Right hindlimb (tissue), 1 donor: ENCODE measurements around the gene KDM4F.
"Not testable (repeated sequence)": the region's sequence is repeated elsewhere in the genome, so short reads cannot be mapped to it uniquely, and the experiment has no call there.

Experiments
- DNase-seq: peaks from one replicate; pipeline ENCODE4 v3.0.0-alpha.2; 2018

Gene KDM4F

DNA sequence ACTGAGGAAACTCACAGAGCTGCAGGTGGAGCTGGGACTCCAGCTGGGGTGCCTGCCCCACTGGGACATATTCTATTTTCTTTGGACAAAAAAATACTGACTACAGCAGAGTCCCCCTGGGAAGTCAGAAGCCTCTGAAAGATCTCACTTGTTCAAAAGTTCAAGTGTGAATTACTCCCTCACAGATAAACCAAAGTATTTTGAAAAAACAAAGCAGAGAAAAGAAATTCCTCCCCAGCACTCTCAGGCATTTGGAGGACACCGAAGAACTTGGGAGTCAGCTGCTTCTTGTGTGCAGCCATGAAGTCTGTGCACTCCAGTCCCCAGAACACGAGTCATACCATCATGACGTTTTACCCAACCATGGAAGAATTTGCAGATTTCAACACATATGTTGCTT is at the start of gene KDM4F:
Gene KDM4F, plus strand, starts transcription at position 301 of the 400 bp plus-strand sequence.
- not testable (repeated sequence) for DNase-seq

DNA sequence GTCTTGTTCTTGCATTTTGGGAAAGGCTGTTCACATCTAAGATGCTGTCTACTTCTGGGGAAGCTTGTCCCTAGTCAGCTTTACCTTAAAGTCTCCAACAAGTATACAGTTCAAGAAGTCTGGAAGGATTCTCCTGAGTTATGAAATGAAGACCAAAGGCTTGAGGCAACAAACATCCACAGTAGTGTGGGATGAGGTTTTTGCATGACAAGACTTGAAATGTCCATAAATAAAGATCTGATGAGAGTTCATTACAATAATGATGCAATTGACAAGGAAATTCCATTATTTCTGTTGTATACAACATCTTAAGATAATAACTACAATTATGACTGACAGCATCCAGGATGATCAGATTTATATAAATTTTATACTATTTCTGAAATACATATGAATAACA is 45.5 kb upstream of the KDM4F start:
- no peak for DNase-seq

DNA sequence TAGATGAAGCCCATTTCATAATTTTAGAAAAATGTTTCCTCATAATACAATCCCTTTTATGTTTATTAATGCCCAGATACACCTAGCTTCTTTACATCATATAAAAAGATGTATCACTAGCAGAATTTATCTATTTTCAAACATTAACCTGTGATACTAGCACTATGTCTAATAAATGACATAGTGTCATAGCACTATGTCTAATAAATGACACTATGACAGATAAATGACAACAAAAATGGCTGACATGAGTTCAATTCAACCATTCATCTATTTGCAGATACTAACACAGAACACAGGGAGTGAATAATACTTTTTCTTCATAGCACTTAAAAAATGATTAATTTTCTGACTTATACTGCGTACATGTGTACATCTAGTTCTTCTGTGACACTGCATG is 43.6 kb upstream of the KDM4F start:
- DNase-seq, result no peak

DNA sequence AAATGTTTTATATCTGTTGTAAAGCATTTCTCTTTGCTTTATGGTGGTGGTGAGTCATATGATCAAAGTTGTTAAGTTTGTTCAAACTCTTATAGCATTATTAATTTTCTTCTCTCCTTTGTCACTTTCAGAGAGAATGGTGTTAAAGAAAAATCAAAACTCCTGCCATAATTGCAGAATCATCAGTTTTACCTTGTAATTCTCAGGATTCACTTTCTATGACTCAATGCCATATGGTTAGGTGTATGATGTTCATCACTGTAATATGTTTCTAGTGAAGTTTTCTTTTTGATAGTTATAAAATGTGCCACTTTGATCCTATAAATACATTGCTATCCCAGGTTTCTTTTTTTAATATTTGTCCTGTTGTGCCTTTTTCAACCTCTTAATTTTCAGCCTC is 37.8 kb upstream of the KDM4F start:
- DNase-seq, result no peak

DNA sequence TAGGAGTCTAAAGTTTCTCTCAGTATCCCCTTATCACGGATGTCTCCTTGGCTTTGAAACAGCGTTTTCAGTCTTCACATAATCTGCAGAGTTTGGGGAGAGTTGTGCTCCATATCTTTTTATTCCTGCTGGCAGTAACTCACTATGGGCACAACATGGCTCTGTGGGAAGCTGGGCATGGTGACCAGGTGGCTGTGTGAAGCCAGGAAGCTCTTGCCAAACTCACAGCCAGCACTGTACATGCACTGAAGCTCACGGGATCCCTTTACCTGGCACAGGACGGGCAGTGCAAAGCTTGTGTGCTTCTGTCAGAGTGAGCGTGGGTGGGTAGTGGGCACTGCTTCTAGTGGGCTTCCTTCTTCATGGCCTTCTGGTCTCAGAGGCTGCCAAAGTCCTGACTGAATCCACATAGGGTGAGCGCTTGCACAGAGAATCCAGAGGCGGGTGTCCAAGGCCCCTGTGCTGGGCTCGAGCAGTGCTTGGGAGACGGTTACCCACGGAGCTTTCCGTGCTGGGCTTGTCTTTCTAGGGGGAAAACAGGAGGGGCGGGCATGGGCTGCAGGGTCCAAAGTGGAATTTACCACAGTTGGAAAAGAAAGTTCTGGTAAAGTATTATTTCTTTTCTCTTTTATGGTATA is 34.9 kb upstream of the KDM4F start:
- DNase-seq, result no peak

DNA sequence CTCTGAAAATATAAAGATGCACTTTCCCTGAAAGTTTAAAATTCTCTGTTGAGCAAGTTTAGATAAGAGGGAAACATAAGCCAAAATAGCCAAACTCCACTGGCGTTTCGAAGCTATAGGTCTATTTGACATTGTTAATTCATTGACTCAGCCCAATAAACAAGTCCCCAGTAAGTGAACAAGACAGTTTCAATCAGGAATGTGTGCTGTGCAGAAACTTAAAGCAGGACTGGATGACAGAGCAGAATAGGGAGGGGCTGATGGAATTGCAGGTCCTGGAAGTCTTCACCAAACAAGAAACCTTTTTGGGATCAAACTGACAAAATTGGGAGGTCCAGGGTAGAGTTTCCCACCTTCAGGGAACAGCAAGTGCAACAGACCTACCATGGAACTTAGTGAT is 33.1 kb upstream of the KDM4F start:
- no peak for DNase-seq

DNA sequence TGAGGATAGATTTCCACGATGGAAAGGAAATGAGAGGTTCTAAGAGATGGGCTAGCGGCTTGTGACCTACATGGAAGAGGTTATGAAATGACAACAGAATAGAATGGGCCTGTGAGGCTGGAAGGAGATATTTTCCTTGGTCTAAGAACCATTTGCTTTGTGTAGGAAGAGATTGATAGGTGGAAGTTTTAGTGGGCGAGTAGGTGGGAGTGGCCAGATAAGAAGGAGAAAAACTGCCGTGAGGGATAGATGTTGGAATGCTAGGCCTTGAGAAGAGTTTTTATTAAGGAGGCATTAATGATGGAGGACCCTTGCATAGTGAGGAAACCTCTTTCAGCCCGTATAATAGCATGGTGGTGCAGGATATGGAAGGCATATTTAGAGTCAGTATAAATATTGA is 27.8 kb upstream of the KDM4F start:
- DNase-seq, result not testable (repeated sequence)

DNA sequence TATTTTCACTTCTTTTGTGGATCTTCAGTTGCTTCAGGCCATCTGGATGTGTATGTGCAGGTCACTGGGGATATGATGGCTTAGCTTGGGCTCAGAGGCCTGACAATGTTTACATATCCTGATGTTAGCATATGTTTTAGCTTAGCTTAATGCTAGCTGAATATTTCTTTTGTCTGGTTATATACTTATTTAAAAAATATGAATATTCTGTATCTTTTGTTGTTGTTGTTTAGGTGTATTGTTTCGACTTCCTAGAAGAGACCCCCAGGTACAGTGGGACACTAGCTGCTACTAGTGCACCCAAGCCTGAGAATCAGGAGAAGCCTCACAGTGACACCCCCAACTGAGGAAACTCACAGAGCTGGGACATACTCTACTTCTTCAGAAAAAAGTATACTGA is 24.3 kb upstream of the KDM4F start, which contains the start of gene KDM4E:
Gene KDM4E, plus strand, starts transcription at position 301 of the 400 bp plus-strand sequence. CDS start 300 bp downstream, outside the sequence.
- no peak for DNase-seq

DNA sequence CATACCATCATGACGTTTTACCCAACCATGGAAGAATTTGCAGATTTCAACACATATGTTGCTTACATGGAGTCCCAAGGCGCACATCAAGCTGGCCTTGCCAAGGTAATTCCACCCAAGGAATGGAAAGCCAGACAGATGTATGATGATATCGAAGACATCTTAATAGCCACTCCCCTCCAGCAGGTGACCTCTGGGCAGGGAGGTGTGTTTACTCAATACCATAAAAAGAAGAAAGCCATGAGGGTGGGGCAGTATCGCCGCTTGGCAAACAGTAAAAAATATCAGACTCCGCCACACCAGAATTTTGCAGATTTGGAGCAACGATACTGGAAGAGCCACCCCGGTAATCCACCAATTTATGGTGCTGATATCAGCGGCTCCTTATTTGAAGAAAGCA is 23.6 kb upstream of the KDM4F start:
- not testable (repeated sequence) for DNase-seq

DNA sequence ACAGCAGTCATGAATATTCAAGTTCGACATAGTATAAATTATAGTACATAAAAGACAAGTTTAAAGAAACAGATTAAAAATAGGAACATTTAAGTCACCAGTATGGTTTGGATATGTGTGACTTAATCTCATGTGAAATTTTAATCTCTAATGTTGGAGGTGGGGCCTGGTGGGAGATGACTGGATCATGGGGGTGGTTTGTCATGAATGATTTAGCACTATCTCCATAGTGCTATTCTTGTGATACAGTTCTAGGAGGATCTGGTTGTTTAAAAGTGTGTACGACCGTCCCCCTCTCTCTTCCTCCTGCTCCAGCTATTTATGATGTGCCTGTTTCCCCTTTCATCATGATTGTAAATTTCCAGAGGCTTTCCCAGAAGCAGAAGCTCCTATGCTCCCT is 20.9 kb upstream of the KDM4F start:
- DNase-seq, result no peak

DNA sequence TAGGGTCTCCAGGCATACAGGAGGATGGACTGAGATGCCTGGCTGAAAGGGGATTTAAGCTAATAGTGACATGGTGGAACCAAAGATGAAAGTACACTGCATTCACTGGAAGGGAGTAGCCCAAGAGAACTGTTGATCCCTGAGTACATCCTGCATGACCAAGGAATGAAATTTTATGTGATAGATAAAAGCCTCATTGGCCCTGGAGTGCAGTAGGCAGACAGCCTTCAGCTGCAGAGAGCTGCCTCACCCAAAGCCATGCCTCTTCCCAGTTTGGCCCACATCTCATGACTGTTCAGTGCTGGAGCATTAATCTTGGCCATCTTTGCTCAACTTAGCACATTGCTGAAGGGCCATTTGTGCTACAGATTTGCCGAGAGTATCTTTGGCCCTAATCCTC is 16.2 kb upstream of the KDM4F start:
- DNase-seq, result no peak

DNA sequence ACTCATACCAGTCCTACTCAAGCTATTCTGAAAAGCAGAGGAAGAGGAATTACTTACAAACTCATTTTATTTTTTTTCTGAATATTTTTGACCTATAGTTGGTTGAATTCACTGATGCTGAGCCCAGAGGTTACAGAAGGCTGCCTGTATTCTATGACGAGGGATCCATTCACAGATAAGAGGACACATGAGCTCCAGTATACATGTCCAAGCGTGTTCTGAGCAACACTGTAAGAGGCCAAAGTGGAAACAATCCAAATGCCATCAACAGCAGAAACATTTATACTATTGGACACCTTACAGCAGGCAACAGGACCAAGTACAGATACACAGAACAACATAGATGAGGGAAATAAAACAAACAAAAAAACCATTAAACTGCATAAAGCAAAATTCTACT is 13.9 kb upstream of the KDM4F start:
- no peak for DNase-seq

DNA sequence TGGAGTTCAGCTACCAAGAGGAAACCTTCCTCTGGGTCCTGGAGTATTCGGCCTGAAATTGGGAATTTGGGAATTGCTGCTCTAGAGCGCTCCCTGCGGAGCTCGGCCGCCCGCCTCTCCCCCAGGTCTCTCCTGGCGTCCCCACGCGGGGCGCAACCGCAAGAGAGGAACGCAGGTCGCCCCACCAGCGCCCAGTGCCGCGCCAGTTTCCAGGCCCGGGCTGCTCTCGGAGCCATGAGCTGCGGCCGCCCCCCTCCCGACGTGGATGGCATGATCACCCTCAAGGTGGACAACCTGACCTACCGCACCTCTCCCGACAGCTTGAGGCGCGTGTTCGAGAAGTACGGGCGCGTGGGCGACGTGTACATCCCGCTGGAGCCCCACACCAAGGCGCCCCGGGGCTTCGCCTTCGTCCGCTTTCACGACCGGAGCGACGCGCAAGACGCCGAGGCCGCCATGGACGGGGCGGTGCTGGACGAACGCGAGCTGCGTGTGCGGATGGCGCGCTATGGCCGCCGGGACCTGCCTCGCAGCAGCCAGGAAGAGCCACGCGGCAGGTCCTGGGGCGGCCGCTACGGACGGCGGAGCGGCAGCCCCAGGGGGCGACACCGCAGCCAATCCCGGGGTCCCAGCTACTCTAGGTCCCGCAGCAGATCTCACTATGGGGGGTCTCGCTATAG is 11.7 kb upstream of the KDM4F start:
- DNase-seq, result peak; percentile 29

DNA sequence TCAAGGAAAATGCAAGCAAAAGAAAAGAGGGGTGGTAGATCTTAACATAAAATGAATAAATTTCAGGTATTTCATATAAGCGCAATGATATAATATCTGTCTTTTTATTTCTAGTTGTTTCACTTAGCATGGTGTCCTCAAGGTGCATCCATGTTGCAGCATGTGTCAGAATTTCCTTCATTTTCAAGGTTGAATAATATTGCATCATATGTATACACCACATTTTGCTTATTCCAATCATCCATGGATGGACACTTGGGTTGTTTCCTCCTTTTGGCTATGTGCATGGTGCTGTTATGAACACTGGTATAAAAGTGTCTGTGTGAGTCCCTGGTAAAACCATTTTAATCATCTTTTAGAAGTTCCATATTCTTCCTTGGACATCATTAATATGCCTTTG is 7.0 kb upstream of the KDM4F start:
- no peak for DNase-seq

DNA sequence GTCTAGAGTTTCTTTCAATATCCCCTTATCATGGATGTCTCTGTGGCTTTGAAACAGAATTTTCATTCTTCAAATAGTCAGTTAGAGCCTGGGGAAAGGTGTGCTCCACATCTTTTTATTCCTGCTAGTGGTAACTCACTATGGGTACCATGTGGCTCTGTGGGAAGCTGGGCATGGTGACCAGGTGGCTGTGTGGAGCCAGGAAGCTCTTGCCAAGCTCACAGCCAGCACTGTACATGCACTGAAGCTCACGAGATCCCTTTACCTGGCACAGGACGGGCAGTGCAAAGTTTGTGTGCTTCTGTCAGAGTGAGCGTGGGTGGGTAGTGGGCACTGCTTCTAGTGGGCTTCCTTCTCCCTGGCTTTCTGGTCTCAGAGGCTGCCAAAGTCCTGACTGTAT is 6.3 kb upstream of the KDM4F start:
- DNase-seq, result no peak

DNA sequence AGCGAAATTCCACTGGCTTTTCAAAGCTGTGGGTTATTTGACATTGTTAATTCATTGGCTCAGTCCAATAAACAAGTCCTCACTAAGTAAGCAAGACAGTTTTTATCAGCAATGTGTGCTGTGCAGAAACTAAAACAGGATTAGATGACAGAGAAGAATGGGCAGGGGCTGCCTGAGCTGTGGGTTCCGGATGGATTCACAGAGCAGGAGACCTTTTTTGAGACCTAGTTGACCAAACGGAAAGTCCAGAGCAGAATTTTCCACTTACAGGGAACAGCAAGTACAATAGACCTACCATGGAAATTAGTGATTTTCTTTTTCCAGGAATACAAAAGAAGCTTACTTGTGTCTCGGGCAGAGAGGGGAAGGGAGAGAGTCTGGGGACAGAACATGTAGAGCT is 5.2 kb upstream of the KDM4F start:
- no peak for DNase-seq

DNA sequence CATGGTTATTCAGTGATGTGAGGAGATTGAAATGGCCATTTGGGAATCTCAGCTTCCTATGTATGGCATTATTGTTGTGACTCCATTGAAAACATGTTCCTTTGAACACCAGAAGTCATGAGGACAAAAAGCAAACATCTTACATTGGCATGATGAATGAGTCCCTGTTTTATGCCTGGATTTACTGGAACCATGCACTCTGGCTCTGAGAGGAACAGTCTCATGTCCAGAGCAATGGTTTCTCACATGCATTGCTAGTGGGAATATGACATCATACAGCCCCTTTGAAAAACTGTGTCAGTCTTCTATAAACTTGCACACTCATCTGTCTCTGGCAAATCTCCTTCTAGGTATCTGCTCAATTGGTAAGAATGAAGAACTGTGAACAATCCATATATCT is 3.4 kb upstream of the KDM4F start:
- DNase-seq, result no peak

DNA sequence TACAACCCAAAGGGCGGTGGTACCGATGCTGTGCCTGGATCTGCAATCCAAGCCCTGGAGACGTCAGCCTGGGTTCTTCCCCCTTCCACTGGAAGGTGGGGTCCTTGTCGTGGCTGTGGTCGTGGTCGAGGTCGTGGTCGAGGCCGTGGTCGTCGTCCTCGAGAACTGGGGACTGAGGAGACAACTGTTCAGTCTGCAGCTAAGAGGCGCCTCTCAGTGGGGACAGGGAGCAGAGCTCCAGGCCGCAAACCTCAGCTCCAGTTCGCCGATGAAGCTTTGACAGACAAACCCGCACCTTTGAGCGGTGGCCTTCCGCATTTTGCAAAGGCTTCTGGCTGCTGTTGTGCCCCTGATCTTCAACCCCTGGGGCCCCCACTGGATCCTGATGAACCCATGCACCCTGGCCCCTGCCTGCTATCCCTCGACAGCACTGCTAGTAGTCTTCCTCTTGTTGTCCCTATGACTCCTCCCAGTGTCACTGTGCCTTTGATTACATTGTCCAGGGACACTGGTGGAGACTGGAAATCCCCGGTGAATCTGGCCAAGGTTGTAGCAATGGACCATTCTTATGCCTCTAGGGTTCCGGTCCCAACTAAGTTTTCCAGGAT is 1.5 kb downstream of the KDM4F start:
- DNase-seq, result no peak

DNA sequence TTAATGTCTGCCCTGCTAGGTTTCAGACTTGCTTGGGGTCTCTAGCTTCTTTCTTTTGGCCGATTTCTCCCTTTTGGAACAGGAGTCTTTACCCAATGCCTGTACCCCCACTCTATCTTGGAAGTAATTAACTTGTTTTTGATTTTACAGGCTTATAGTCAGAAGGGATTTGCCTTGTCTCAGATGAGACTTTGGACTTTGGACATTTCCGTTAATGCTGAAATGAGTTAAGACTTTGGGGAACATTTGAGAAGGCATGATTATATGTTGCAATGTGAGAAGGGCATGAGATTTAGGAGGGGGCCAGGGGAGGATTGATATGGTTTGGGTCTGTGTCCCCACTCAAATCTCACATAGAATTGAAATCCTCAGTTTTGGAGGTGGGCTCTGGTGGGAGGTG is 5.1 kb downstream of the KDM4F start:
- no peak for DNase-seq

DNA sequence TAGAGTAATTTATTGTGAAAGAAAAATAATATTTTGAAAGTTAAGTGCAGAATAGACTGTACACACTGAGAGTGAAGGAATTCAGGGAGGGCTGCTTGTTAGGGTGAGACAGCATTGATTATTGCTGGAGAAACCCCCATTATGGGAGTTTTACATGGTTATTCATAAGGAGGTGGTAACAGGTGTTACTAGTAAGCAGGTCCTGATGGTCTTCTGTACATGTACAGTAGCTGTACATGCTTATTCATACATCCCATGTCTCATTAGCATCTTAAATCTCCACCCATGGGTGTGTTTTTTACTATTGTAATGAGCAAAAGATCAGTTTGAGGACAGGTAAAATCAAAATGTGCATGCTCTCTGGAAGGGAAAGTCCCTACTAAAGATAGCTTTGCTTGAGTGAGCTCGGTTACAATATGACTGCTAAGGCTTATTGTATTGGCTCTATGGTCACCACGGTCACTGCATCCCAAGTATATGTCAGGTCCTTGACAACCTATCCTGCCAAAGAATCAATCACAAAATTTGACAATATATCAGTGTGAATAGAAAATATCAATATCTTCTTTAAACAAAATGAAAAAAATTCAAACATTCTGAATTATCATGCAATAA is 6.2 kb downstream of the KDM4F start:
- no peak for DNase-seq

DNA sequence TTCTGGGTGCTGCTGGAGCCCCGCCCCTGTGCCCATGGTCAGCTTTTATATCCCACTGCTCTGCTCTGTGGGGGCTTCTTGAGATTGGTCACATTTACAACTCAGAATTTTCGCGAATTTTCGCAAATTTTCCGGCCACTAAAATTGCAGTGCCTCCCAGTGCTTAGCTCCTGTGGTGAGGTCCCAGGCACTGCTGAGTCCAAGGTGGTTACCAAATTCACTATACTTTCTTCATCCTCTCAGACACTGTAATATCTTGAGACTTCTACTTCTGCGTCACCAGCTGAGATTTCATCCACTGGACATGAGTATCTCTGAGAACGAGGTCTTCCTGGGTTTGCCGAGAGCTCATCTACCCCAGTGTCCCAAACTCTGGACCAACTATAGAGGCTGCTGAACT is 8.7 kb downstream of the KDM4F start:
- DNase-seq, result no peak

DNA sequence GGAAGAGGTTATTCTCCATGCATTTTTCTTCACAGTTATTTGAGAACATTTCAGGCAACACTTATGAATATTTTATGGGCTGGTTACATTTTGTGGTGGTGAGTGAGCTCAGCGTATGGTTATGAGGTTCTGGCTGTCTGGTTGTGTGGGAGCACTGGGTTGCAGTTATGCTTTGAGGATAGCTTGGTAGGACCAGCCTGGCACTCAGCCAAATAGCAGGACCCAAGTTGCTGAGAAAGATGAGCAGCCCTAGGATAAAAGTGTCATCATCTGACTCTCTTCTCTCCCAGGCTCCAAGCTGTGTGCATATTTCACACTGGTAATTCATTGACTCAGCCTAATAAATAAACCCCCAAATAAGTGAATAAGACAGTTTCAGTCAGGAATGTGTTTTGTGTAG is 9.4 kb downstream of the KDM4F start:
- DNase-seq, result no peak

DNA sequence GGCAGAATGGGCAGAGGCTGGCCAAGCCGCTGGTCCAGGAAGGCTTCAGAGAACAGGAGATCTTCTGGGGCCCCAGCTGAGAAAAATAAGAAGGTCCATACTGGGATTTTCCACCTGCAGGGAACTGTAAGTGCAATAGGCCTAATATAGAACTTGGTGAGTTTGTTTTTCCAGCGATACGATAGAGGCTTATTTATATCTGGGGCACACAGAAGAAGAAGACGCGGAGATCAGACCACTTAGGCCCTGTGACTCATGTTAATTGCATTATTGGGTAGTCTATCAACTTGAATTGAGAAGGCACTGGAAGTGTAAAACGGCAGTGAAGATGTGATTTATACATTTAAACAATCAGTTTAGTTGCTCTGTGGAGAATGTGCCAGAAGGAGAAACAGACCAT is 9.8 kb downstream of the KDM4F start:
- DNase-seq, result no peak

DNA sequence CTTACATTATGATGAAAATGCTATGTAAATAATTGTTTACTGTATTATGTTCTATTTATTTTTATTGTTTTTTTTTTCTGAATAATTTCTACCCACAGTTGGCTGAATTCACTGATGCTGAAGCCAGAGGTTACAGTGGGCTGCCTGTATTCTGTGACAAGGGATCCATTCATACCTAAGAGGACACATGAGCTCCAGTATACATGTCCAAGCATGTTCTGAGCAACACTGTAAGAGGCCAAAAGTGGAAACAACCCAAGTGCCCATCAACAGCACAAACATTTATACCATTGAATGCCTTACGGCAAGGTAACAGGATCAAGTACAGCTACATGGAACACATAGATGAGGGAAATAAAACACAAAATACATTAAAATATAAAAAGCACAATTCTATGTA is 16.1 kb downstream of the KDM4F start:
- no peak for DNase-seq
